IMR-90 (cell line): ENCODE measurements around the gene CTNNA2. TPM values are rescaled to one million over a fixed set of nuclear protein-coding genes. Genes with fewer than 3 reads are reported as not detected.

Source experiments
- ATAC-seq: fragments of 200-7000 bp; cut with Tn5 transposase; 2 replicates; pipeline ENCODE4 v1.9.1; 2020; ENCODE audit warnings: low read depth, mild to moderate bottlenecking, moderate library complexity
- BruUV-seq: library from RNA; stranded (reverse); fragments of 400-500 nt; replicated peaks from 2 replicates; lab custom pipeline; 2021; lab: Mats Ljungman, UMichigan
- CTCF ChIA-PET: fragments of 300-600 bp; formaldehyde crosslinking; extraction: SDS; loops from one replicate; lab custom pipeline; 2021; ENCODE audit warnings: antibody characterized with exemption; lab: Yijun Ruan, JAX
- POLR2A ChIA-PET: fragments of 300-600 bp; sonication (Branson Sonifier 250); formaldehyde crosslinking; loops from one replicate; lab custom pipeline; 2022; ENCODE audit warnings: antibody characterized with exemption; ENCODE audit not compliant: unreplicated experiment; lab: Charles Lee
- DNase-seq: peaks from one replicate; pipeline ENCODE4 v3.0.0; 2013
- H2AFZ ChIP-seq: replicated peaks from 2 replicates; pipeline ENCODE3; 2013; ENCODE audit warnings: low read length, mild to moderate bottlenecking; ENCODE audit not compliant: poor library complexity
- H2AK5ac ChIP-seq: 2 replicates; pipeline ENCODE4 v1.6.1; 2013; ENCODE audit warnings: low read depth, low read length, inconsistent platforms
- H2AK9ac ChIP-seq: replicated peaks from 2 replicates; pipeline ENCODE3; 2013; ENCODE audit warnings: mild to moderate bottlenecking, low read depth, low read length, moderate library complexity; ENCODE audit not compliant: poor library complexity
- H2BK120ac ChIP-seq: 2 replicates; pipeline ENCODE4 v1.6.1; 2013; ENCODE audit warnings: low read depth, low read length, inconsistent platforms
- H2BK15ac ChIP-seq: 3 replicates; pipeline ENCODE4 v1.6.1; 2013; ENCODE audit warnings: low read depth, low read length, inconsistent platforms
- H2BK20ac ChIP-seq: 2 replicates; pipeline ENCODE4 v1.6.1; 2013; ENCODE audit warnings: low read depth, mild to moderate bottlenecking, inconsistent platforms, low read length, moderate library complexity
- H2BK5ac ChIP-seq: 2 replicates; pipeline ENCODE4 v1.6.1; 2013; ENCODE audit warnings: mild to moderate bottlenecking, low read depth, low read length, inconsistent platforms; ENCODE audit not compliant: poor library complexity, severe bottlenecking
- H3K14ac ChIP-seq: replicated peaks from 2 replicates; pipeline ENCODE4 v1.6.1; 2013; ENCODE audit warnings: low read depth, low read length, inconsistent platforms
- H3K18ac ChIP-seq: 2 replicates; pipeline ENCODE4 v1.6.1; 2013; ENCODE audit warnings: low read depth, low read length, control low read depth
- H3K23ac ChIP-seq: 2 replicates; pipeline ENCODE4 v1.6.1; 2013; ENCODE audit warnings: low read depth, low read length, inconsistent platforms
- H3K27ac ChIP-seq: 2 replicates; pipeline ENCODE4 v1.5.1; 2013; ENCODE audit warnings: mild to moderate bottlenecking, control low read depth, low read length; ENCODE audit not compliant: insufficient read depth
- H3K27me3 ChIP-seq: 2 replicates; pipeline ENCODE4 v1.6.1; 2013; ENCODE audit warnings: low read length; ENCODE audit not compliant: control insufficient read depth, insufficient read depth
- H3K36me3 ChIP-seq: 2 replicates; pipeline ENCODE4 v1.6.1; 2013; ENCODE audit warnings: low read length, mixed read lengths; ENCODE audit not compliant: control insufficient read depth, insufficient read depth
- H3K4ac ChIP-seq: 2 replicates; pipeline ENCODE4 v1.6.1; 2013; ENCODE audit warnings: low read depth, low read length, inconsistent platforms
- H3K4me1 ChIP-seq: 2 replicates; pipeline ENCODE4 v1.6.1; 2013; ENCODE audit warnings: low read length, mixed read lengths; ENCODE audit not compliant: control insufficient read depth, insufficient read depth
- H3K4me2 ChIP-seq: 2 replicates; pipeline ENCODE4 v1.6.1; 2013; ENCODE audit warnings: low read depth, mild to moderate bottlenecking, control low read depth, low read length, moderate library complexity
- H3K4me3 ChIP-seq: 2 replicates; pipeline ENCODE4 v1.5.1; 2013; ENCODE audit warnings: low read depth, mild to moderate bottlenecking, control low read depth, low read length, moderate library complexity; ENCODE audit not compliant: insufficient read depth
- H3K56ac ChIP-seq: 2 replicates; pipeline ENCODE4 v1.6.1; 2013; ENCODE audit warnings: low read length, inconsistent platforms; ENCODE audit not compliant: insufficient read depth; ENCODE audit errors: extremely low read depth
- H3K79me1 ChIP-seq, 2 experiments: 2 replicates each; pipeline ENCODE4 v1.6.1; 2013; ENCODE audit warnings: low read length in 2 of 2, inconsistent platforms in 1 of 2, low read depth in 1 of 2
- H3K9ac ChIP-seq: 2 replicates; pipeline ENCODE4 v1.6.1; 2013; ENCODE audit warnings: low read depth, low read length, control low read depth
- H3K9me1 ChIP-seq: 2 replicates; pipeline ENCODE4 v1.6.1; 2013; ENCODE audit warnings: low read length, inconsistent platforms; ENCODE audit not compliant: insufficient read depth
- H3K9me3 ChIP-seq: 2 replicates; pipeline ENCODE4 v1.6.1; 2013; ENCODE audit warnings: low read length; ENCODE audit not compliant: control insufficient read depth, insufficient read depth
- H4K20me1 ChIP-seq: 2 replicates; pipeline ENCODE4 v1.6.1; 2013; ENCODE audit warnings: low read length, inconsistent platforms; ENCODE audit not compliant: insufficient read depth
- H4K5ac ChIP-seq: 2 replicates; pipeline ENCODE4 v1.6.1; 2013; ENCODE audit warnings: mild to moderate bottlenecking, low read depth, low read length, control low read depth
- H4K8ac ChIP-seq, 2 experiments: 2 replicates each; pipeline ENCODE4 v1.6.1; 2013; ENCODE audit warnings: low read depth in 2 of 2, low read length in 2 of 2, control low read depth in 1 of 2, inconsistent platforms in 1 of 2
- H4K91ac ChIP-seq: 2 replicates; pipeline ENCODE4 v1.6.1; 2013; ENCODE audit warnings: low read depth, low read length, inconsistent platforms; ENCODE audit not compliant: insufficient read depth
- BHLHE40 ChIP-seq: fragments of 150-350 bp; IDR thresholded peaks from 2 replicates; pipeline ENCODE4 v1.6.1; 2016; ENCODE audit warnings: mild to moderate bottlenecking, low read depth, low read length
- CEBPB ChIP-seq: IDR thresholded peaks from 2 replicates; pipeline ENCODE4 v1.6.1; 2012; ENCODE audit warnings: low read depth, low read length, improper control_type of control experiment
- CHD1 ChIP-seq: IDR thresholded peaks from 2 replicates; pipeline ENCODE4 v1.6.1; 2012; ENCODE audit warnings: low read depth, low read length, improper control_type of control experiment
- CTCF ChIP-seq: conservative IDR thresholded peaks from 2 replicates; pipeline ENCODE4 v1.5.1; 2012; ENCODE audit warnings: mild to moderate bottlenecking, low read depth, low read length, improper control_type of control experiment
- FOS ChIP-seq: fragments of 150-350 bp; IDR thresholded peaks from 2 replicates; pipeline ENCODE4 v1.6.1; 2016; ENCODE audit warnings: low read depth, low read length
- MAFK ChIP-seq: IDR thresholded peaks from 2 replicates; pipeline ENCODE4 v1.6.1; 2012; ENCODE audit warnings: low read depth, low read length, improper control_type of control experiment
- MAZ ChIP-seq: IDR thresholded peaks from 2 replicates; pipeline ENCODE4 v1.6.1; 2012; ENCODE audit warnings: low read depth, mild to moderate bottlenecking, low read length, improper control_type of control experiment, moderate library complexity, borderline replicate concordance
- MXI1 ChIP-seq: IDR thresholded peaks from 2 replicates; pipeline ENCODE4 v1.6.1; 2012; ENCODE audit warnings: low read depth, mild to moderate bottlenecking, low read length, moderate library complexity, borderline replicate concordance
- POLR2A ChIP-seq: IDR thresholded peaks from 2 replicates; pipeline ENCODE4 v1.6.1; 2012; ENCODE audit warnings: mild to moderate bottlenecking, low read depth, low read length
- RAD21 ChIP-seq: IDR thresholded peaks from 2 replicates; pipeline ENCODE4 v1.6.1; 2012; ENCODE audit warnings: low read length, improper control_type of control experiment
- RCOR1 ChIP-seq: IDR thresholded peaks from 2 replicates; pipeline ENCODE4 v1.6.1; 2012; ENCODE audit warnings: mild to moderate bottlenecking, low read length, improper control_type of control experiment; ENCODE audit not compliant: insufficient replicate concordance
- RFX5 ChIP-seq: IDR thresholded peaks from 2 replicates; pipeline ENCODE4 v1.8.0; 2012; ENCODE audit warnings: low read depth, mild to moderate bottlenecking, low read length, moderate library complexity
- SMC3 ChIP-seq: fragments of 150-350 bp; IDR thresholded peaks from 2 replicates; pipeline ENCODE4 v1.6.1; 2016; ENCODE audit warnings: low read depth, mild to moderate bottlenecking, antibody characterized with exemption, low read length, moderate library complexity
- USF2 ChIP-seq: fragments of 150-350 bp; IDR thresholded peaks from 2 replicates; pipeline ENCODE4 v1.6.1; 2017; ENCODE audit warnings: mild to moderate bottlenecking, antibody characterized with exemption, low read length, low read depth
- WGBS, 2 experiments: methylation state at CpG; one replicate each; pipeline versions ENCODE4 v1.1.5 to v1.1.7; 2013; ENCODE audit warnings: missing lambda C conversion rate in 2 of 2; ENCODE audit not compliant: insufficient read length in 1 of 2; ENCODE audit errors: extremely low coverage in 2 of 2; 5-methylcytosine and 5-hydroxymethylcytosine counted together
- dilution Hi-C: fragments of 300-500 bp; cut with HindIII; formaldehyde crosslinking; loops from one replicate; pipeline ENCODE4 v1.14.3; 2018; ENCODE audit warnings: low sequenced_read_pairs; ENCODE audit not compliant: unreplicated experiment
- in situ Hi-C: fragments of 300-500 bp; cut with MboI; formaldehyde crosslinking; loops from 3 replicates; pipeline ENCODE4 v1.14.3; 2019; ENCODE audit warnings: low sequenced_read_pairs, inconsistent platforms, mixed read lengths
- intact Hi-C: fragments of 100-400 bp; cut with micrococcal nuclease; formaldehyde crosslinking; loops from 2 replicates; pipeline ENCODE4 v1.10.0; 2022
- polyA plus RNA-seq, 3 experiments: library from polyadenylated mRNA; depleted of rRNA; stranded (reverse); fragments of >200 nt; gene quantifications; 2 replicates each; pipeline ENCODE4 v1.2.3, GENCODE V29; 2012; ENCODE audit warnings: low replicate concordance in 1 of 3
- total RNA-seq: library from RNA; depleted of rRNA; stranded (reverse); fragments of >200 nt; gene quantifications from 2 replicates; pipeline ENCODE4 v1.2.3, GENCODE V29; 2012

CTNNA2 gene
- total and polyA plus RNA-seq, 2 of the 4 experiments (the other 2 are of a cell fraction): not detected

GRCh38 chr2:80476535-80477117 lies 963.8 kb downstream of the CTNNA2 start:
- no CpG with 5 or more reads among the region's 2 CpGs for WGBS, 2 experiments
- Histone ChIP-seq H3K4me3 (no peak overlapping the region), H3K9me3 (no peaks in the 10 kb centered on the region), H3K9me1 (no peaks in the 10 kb centered on the region), H3K4ac (no peak overlapping the region), H2BK120ac (no peak overlapping the region), H4K8ac (no peak overlapping the region), H3K56ac (no peak overlapping the region), H2BK20ac (no peak overlapping the region), H4K20me1 (no peaks in the 10 kb centered on the region), H3K27ac (no peak overlapping the region), H3K4me1 (no peaks in the 10 kb centered on the region), H3K27me3 (no peaks in the 10 kb centered on the region), H3K79me1 (no peaks in the 10 kb centered on the region), H3K23ac (no peak overlapping the region), H2AK9ac (no peak overlapping the region), H3K4me2 (no peak overlapping the region), H4K91ac (no peak overlapping the region), H2AFZ (no peak overlapping the region), H3K14ac (no peak overlapping the region), H2BK5ac (no peak overlapping the region), H2AK5ac (no peak overlapping the region), H3K36me3 (no peaks in the 10 kb centered on the region), H4K5ac (no peak overlapping the region), H3K9ac (no peak overlapping the region), H2BK15ac (no peak overlapping the region), H3K18ac (no peak overlapping the region)
- dilution Hi-C loops (no loop called here), in situ Hi-C loops (no loop called here), intact Hi-C loops (no loop called here)
- TF ChIP-seq MXI1 (no peak), MAZ (no peak), USF2 (no peak), CHD1 (no peak), RFX5 (no peak), RAD21 (no peak), FOS (no peak), POLR2A (no peak), CEBPB (no peak), BHLHE40 (no peak), CTCF (no peak), SMC3 (no peak), RCOR1 (no peak), MAFK (no peak)
- ChIA-PET CTCF (interaction anchor here (1.4 kb wide), 1 partner anchor 11 kb away, joined by 4 read pairs; no protein-coding TSS in a partner anchor), POLR2A (no interaction called here)
- ATAC-seq (no peak), DNase-seq (no peak)
- no TSS peak for BruUV-seq
